HUDEP-2 (cell line): ENCODE results near the gene JUN.

Experiments
- DNase-seq, 76 experiments: peaks; one replicate each; lab custom pipeline; 2025; ENCODE audit not compliant: unreplicated experiment in 76 of 76; lab: John Stamatoyannopoulos, UW

The JUN gene

DNA sequence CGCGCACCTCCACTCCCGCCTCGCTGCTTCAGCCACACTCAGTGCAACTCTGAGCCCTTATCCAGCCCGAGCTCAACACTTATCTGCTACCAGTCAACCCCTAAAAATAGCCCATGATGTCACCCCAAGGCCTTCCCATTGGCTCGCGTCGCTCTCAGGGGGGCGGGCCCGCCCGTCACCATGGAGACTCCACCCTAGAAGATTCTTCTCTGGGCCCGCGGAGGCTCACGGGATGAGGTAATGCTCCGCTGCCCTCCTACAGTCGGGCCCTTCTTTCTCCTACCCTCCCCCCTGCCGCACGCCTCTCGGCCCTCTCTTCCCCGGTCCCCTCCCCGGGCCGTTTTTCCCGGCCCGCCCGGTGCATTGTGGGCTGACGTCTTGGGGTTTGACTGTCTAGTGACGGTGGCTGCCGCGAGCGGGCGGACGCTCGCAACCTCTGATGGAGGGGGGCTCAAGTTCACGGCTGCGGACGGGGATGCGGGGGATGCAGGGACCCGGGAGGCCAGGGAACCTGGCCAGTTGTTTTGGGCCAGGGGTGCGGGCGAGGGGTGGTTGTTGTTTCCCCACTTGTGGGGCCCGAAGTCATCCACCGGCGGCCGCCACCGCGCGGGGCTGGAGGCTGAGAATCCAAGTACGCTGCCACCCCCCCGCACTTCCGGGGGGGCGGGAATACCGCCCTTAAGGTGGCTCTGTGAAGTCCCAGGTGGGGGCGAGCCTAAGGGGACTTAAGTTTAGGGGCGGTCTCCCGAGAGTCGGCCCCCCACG lies at the start of gene JUN:
JUN (minus strand) TSS at position 55 of the 765 bp plus-strand sequence. CDS start 977 bp downstream, outside the sequence.
- peak; percentile 25 to 98 (median 94) for DNase-seq

- no peak for DNase-seq
Observed at GRCh38 chr1:58833166-58833565, 49.3 kb upstream of the JUN start.

GRCh38 chr1:58830291-58830690 lies 46.4 kb upstream of the JUN start:
- DNase-seq, result no peak

DNA sequence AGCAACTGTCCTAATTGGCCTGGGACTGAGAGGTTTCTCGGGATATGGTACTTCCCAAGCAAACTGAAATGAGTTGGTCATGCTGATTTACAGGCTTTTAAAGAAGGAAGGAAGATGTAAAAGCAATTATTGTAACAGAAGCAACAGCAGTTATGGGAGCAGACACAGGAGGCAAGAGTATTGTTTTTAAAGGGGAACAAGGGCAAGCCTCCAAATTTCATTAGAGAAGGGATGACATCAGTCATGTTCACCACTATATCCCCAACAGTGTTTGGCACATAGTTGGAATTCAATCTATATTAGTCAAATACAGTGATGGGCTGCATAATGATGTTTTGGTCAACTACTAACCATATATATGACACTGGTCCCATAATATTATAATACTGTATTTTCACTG lies 46.0 kb upstream of the JUN start:
- DNase-seq, result no peak

- DNase-seq, result no peak
Observed at GRCh38 chr1:58827298-58827697, 43.5 kb upstream of the JUN start.

- no peak for DNase-seq
Observed at GRCh38 chr1:58824753-58825389, 41.0 kb upstream of the JUN start.

- no peak for DNase-seq
Observed at GRCh38 chr1:58823481-58824010, 39.7 kb upstream of the JUN start.

DNA sequence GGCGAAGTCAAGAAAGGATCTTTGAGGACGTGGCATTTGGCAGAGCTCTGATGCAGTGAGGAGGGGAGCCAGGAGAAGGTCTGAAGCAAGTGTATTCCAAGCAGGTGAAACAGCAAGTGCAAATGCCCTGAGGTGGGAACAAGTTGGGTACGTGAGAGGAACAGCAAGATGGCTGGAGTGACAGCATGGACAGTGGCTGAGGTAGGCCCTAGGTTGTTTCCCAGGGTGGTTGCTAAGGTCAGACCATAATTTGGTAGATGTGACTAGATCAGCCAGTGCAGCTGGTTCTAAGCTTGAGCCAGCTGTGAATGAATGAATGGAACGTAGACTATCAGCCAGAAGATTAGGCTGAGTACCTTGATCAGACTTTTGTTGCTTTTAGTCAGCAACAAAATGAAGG lies 37.5 kb upstream of the JUN start:
- DNase-seq, result no peak

GRCh38 chr1:58818976-58819375 lies 35.1 kb upstream of the JUN start:
- no peak for DNase-seq

GRCh38 chr1:58818075-58818474 lies 34.2 kb upstream of the JUN start:
- no peak for DNase-seq

- peak in 5 of 76 experiments; percentile 23 to 58 (median 35) for DNase-seq
Observed at GRCh38 chr1:58816747-58817221, 32.9 kb upstream of the JUN start.

GRCh38 chr1:58816072-58816746 lies 32.4 kb upstream of the JUN start:
- peak in 73 of 76 experiments; percentile 31 to 89 (median 78) for DNase-seq

- peak in 1 of 76 experiments; percentile 4 for DNase-seq
Observed at GRCh38 chr1:58815686-58816071, 31.8 kb upstream of the JUN start.

DNA sequence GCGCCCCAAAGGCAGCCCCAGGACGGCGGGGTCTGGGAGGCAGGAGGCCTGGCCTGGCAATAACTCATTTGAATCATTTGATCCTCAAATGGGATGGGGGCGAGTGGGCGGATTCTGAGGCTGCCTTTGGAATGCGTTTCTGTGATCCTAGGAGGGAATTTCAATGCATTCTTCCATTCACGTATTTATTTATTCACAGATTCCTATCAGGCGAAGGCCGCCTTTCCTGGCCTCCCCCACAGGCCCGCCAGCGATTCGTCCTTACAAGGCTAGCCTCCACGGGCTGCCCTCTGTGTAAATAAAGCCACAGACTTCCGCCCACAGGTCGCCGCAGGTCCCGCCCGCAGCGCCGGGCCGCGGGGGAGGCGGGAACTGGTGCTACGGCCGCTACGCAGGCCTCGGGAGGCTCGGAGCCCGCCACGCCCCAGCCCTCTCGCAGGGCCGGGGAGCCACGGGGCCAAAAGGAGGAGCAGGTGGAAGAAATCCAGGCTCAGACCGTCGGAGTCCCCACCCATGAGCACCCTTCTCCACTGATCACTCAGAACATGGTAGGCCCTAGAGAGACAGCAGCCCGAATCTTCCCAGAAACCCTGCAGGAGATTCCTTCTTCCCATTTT lies 31.3 kb upstream of the JUN start:
- DNase-seq, result peak in 60 of 76 experiments; percentile 4 to 67 (median 34)

DNA sequence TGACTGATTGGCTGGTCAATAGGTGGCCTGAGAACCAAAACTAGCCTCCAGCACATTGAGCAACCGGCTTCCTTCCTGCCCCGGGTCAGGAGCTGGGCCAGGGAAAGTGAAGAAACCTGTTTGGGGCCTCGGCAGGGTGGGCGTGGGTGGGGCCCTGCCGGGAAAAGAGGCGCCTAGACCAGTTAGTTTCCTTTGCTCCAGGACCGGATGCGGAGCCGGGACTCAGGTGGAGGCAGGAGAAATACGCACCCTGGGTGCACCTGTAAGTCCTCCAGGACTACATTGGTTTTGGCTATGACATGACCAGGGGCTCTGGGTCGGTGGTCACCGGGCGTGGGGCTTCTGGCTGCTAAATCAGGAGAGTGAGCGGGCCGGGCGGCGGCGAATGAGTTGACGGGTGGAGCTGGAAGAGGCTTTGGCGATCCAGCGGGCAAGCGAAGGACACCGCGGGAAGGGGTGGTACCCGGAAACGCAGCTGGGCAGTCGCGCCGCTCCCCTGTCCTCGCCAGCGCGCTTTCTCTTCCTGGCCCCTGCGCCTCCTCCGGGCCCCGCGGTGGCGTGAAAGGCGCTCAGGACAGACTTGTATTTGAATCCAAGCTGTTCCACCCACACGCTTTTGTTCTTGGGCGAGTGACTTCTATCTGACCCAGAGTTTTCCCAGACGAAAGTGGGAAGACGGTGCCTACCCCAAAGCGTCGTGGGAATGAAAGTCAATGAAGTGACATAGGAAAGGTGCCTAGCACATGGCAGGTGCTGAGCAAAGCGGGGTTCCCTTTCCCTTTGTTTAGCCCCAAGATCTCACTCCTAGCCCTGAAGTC lies 30.6 kb upstream of the JUN start:
- no peak for DNase-seq

DNA sequence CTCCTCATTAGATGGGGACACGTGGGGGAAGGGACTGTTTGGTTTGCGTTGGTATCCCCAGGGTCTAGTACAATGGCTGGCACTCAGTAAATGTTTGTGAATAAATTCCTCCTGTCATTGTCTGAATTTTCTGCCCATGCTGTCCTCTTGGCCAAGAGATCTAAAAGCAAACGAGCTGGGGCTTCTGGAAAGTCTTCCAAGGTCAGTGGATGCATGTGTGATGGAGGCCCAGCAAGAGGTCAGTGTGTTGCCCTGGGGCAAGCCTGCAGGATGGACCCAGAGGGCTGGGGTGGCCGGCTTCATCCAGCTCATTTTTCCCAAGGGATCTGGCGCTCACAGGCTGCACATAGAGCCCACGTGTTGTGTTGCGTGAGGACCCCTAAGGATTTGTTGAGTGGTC lies 30.0 kb upstream of the JUN start:
- DNase-seq, result no peak

DNA sequence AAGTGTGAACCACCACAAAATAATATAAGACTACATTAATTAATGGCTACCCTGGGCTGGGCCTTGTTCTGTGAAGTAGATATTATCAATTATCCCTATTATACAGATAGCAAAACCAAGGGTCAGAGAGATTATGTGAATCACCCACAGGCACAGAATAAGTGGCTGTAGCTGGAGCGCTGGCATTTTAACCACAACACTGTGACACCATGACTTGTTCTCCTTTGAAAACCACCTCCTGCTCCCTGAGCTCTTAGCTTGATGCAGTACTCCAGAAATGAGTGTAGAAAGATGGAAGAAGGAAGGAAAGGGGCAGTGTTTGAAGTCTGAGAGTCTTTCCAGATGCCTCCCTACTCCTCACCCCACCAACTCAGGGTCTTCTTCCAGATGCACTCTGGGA lies 29.5 kb upstream of the JUN start:
- DNase-seq, result no peak

- DNase-seq, result no peak
Observed at GRCh38 chr1:58812926-58813325, 29.1 kb upstream of the JUN start.

- no peak for DNase-seq
Observed at GRCh38 chr1:58812468-58812867, 28.6 kb upstream of the JUN start.

GRCh38 chr1:58811303-58811702 lies 27.5 kb upstream of the JUN start:
- DNase-seq, result no peak
